Tibial nerve (tissue), 4 donors: Measurements from ENCODE around the gene COPZ1. TPM values are rescaled to one million over a fixed set of nuclear protein-coding genes. Genes with fewer than 3 reads are reported as not detected.
A peak's percentile ranks its signal among the peaks of the same experiment; 100 is the strongest.

Experiments
- DNase-seq, 2 donors: peaks; one replicate each; pipeline ENCODE4 v3.0.0-alpha.2; 2019; ENCODE audit warnings: low spot score in 2 of 2
- H3K27ac ChIP-seq, 4 donors: fragments of 200-600 bp; sonication (generic) in 3 of 4; one replicate each; pipeline ENCODE4 v1.5.1; 2017 to 2019; ENCODE audit warnings: mild to moderate bottlenecking in 1 of 4
- H3K27me3 ChIP-seq, 2 donors: fragments of 200-600 bp; sonication (generic) in 1 of 2; one replicate each; pipeline versions ENCODE4 v1.5.1 to v1.6.0; 2017 to 2019
- H3K36me3 ChIP-seq, 3 donors: fragments of 200-600 bp; sonication (generic); one replicate each; pipeline ENCODE4 v1.5.1; 2018 to 2019
- H3K4me1 ChIP-seq, 4 donors: fragments of 200-600 bp; sonication (generic) in 3 of 4; one replicate each; pipeline ENCODE4 v1.5.1; 2017 to 2019
- H3K4me3 ChIP-seq, 4 donors: fragments of 200-600 bp; sonication (generic) in 3 of 4; one replicate each; pipeline ENCODE4 v1.5.1; 2017 to 2019; ENCODE audit warnings: mild to moderate bottlenecking in 1 of 4, moderate library complexity in 1 of 4
- H3K9me3 ChIP-seq, 4 donors: fragments of 200-600 bp; sonication (generic) in 3 of 4; one replicate each; pipeline ENCODE4 v1.5.1; 2017 to 2019
- EP300 ChIP-seq, 2 donors: sonication (generic); formaldehyde crosslinking; IDR thresholded peaks; one replicate each; pipeline ENCODE4 v1.6.1; 2017; ENCODE audit warnings: antibody characterized with exemption in 2 of 2, mild to moderate bottlenecking in 1 of 2
- POLR2A ChIP-seq, 2 donors: fragments of 450-650 bp; IDR thresholded peaks; one replicate each; pipeline ENCODE4 v1.6.1; 2017; ENCODE audit warnings: antibody characterized with exemption in 2 of 2, mild to moderate bottlenecking in 2 of 2, moderate library complexity in 2 of 2
- WGBS, 2 donors: methylation state at CpG; one replicate each; pipeline ENCODE4 v1.1.5; 2018; 5-methylcytosine and 5-hydroxymethylcytosine counted together
- total RNA-seq, 4 donors: library from RNA; depleted of rRNA; stranded (reverse); fragments of >200 nt; gene quantifications; one replicate each; pipeline ENCODE4 v1.1.0, GENCODE V29; 2016
- TF ChIP-seq, protein P1 (sequence below), 5 experiments: fragments of 200-600 bp in 3 of 5; fragments of 450-650 bp in 2 of 5; sonication (generic) in 3 of 5; IDR thresholded peaks; one replicate each; pipeline ENCODE4 v1.5.1; 2016 to 2019; ENCODE audit warnings: antibody characterized with exemption in 5 of 5, mild to moderate bottlenecking in 3 of 5, moderate library complexity in 2 of 5

The COPZ1 gene
- total RNA-seq, 4 donors from 2014 or later = 38.0 to 52.0 (median 43.6) TPM

DNA sequence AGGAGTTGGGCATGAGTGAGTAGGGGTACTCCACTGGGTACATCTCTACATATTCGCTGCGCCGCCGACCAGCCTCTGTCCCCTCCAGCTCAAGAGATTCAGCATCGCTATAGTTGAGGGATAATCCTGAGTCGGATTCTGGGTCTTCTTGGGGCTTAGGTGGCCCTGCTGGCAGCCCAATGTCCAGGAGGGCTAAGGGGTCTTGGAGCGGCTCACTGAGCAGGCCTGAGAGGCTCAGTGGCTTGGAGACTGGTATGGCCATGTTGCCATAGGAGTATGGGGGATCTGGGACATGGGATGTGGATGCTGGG is 32.0 kb upstream of the COPZ1 start:
- no peak for DNase-seq
- Histone ChIP-seq H3K4me3 (no peak overlapping the region), H3K36me3 (peaks cover 0 to 19% (median 0%) of the 10 kb centered on the region in 3 donors), H3K27me3 (peaks cover 0 to under 1% of the 10 kb centered on the region in 2 donors), H3K4me1 (peaks cover 0 to 12% (median 0%) of the 10 kb centered on the region in 4 donors), H3K27ac (no peak overlapping the region), H3K9me3 (no peaks in the 10 kb centered on the region)
- WGBS, 2 donors = 93 to 97% methylated on average over 7 of the region's 7 CpGs
- no peak for TF ChIP-seq EP300 (IDR thresholded peaks at IDR 0.05)
- no peak for TF ChIP-seq POLR2A (IDR thresholded peaks at IDR 0.05)
- TF ChIP-seq, protein P1, sequence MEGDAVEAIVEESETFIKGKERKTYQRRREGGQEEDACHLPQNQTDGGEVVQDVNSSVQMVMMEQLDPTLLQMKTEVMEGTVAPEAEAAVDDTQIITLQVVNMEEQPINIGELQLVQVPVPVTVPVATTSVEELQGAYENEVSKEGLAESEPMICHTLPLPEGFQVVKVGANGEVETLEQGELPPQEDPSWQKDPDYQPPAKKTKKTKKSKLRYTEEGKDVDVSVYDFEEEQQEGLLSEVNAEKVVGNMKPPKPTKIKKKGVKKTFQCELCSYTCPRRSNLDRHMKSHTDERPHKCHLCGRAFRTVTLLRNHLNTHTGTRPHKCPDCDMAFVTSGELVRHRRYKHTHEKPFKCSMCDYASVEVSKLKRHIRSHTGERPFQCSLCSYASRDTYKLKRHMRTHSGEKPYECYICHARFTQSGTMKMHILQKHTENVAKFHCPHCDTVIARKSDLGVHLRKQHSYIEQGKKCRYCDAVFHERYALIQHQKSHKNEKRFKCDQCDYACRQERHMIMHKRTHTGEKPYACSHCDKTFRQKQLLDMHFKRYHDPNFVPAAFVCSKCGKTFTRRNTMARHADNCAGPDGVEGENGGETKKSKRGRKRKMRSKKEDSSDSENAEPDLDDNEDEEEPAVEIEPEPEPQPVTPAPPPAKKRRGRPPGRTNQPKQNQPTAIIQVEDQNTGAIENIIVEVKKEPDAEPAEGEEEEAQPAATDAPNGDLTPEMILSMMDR (IDR thresholded peaks at IDR 0.05) = no peak

DNA sequence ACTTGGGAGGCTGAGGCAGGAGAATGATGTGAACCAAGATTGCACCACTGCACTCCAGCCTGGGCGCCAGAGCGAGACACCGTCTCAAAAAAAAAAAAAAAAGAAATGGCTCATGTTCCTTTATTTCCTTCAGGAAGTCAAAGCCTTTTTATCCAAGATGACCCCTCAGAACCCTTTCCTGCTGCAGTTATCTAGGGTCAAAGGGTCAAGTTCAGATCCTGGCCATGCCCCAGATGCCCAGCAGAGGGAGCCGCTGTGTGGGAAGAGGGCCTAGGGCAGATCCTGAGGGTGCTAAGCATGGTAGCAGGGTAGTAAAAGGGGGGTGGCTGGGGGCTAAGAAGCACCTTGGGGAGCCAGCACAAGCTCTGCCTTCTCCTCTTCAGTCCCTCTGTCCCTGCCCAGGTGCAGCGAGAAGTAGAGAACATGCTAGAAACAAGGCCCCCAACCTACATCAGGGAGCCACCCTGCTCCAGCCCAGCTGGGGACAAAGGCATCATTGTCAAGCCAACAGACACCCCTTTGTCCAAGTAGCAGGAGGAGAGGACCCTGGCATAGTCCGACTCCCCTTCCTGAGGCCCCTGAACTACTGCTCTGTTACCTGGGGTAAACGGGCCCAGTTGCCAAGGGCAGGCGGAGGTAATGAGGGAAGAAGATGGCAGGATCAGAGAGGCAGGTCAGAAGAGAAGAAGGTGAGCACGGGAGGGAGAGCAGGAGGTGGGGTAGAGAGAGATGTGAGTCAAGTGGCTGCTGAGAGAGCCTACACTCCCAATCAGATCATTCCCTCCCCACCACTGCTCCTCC is 30.6 kb upstream of the COPZ1 start:
- H3K9me3 ChIP-seq = no peaks in the 10 kb centered on the region
- no peak overlapping the region for H3K27ac ChIP-seq
- TF ChIP-seq EP300 (IDR thresholded peaks at IDR 0.05) (no peak), POLR2A (IDR thresholded peaks at IDR 0.05) (no peak)
- TF ChIP-seq, protein P1 (IDR thresholded peaks at IDR 0.05) = peak; percentile 57 to 69 (median 65)
- H3K36me3 ChIP-seq = peaks cover 0 to 5% (median 0%) of the 10 kb centered on the region in 3 donors
- H3K4me3 ChIP-seq = no peak overlapping the region
- peaks cover 0 to 12% of the 10 kb centered on the region in 2 donors for H3K27me3 ChIP-seq
- H3K4me1 ChIP-seq = peaks cover 0 to 12% (median 0%) of the 10 kb centered on the region in 4 donors
- DNase-seq = peak; percentile 29 to 59
- WGBS, 2 donors = 46 to 53% methylated on average over 9 of the region's 9 CpGs

DNA sequence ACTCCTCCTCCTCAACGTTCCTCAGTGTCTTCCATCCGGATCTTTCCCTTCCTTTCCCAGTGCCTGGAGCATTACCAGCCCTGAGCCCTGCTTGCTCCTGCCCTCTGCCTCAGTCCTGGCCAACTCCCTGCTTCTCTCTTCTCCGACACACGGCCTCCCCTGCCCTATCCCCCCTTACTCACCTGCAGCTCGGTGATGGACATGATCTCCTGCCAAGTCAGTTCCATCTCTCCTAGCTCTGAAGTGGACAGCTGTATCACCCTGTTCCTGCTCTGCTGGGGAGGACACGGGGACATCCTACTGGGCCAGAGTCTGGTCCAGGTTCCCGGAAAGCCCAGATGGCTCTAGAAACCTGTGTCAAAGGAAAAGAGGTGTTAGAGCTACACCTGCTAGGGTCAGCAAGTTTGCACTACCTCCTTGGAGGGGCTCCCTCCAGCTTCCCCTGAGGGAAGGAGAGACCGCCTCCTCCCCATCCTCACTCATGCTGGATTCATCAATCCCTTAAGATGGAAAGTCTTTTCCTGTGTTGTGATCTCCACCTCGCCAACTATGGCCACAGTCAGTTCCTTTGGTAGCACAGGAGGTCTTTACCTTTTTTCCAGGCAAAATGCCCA is 29.9 kb upstream of the COPZ1 start:
- H3K27ac ChIP-seq = no peak overlapping the region
- H3K4me1 ChIP-seq = peaks cover 0 to 12% (median 0%) of the 10 kb centered on the region in 4 donors
- DNase-seq = no peak
- peaks cover 0 to 19% of the 10 kb centered on the region in 2 donors for H3K27me3 ChIP-seq
- H3K36me3 ChIP-seq = peaks cover 0 to 1% (median 0%) of the 10 kb centered on the region in 3 donors
- H3K9me3 ChIP-seq = no peaks in the 10 kb centered on the region
- H3K4me3 ChIP-seq = no peak overlapping the region
- TF ChIP-seq EP300 (IDR thresholded peaks at IDR 0.05) = no peak
- no peak for TF ChIP-seq POLR2A (IDR thresholded peaks at IDR 0.05)
- TF ChIP-seq, protein P1 (IDR thresholded peaks at IDR 0.05) = no peak
- 71% methylated on average over 9 of the region's 9 CpGs for WGBS, 2 donors

DNA sequence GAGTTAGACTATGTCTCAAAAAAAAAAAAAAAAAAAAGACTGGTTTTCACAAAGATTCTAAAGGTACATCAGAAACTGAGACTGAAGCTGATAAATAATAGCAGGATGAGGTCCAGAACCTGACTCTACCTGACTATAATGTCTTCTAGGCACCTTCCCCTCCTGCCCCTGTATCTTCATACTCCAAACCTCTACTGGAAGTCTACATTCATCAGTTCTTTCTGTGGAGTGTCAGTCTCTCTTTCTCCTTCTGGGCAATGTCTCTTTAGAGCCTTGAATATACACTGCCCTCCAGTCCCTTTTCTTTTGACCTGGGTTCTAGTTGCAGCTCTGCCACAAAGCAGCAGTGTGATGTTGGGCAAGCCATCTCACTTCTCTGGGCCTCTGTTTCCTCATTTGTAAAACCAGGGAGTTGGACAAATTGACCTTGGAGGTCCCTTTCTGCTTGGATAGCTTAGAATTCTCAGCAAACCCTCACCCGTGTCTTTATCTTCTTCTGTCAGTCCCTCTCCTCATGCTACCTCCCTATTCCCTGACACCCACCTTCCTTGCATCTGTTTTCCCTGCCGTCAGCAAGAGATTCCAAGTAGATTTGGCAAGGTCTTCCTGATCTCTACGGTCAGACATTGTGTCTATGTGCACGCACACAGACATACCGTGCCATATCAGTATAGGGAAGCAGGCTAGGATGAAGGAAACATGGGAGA is 28.4 kb upstream of the COPZ1 start:
- H3K9me3 ChIP-seq = no peaks in the 10 kb centered on the region
- DNase-seq = no peak
- H3K27me3 ChIP-seq = peaks cover 0 to 34% of the 10 kb centered on the region in 2 donors
- no peaks in the 10 kb centered on the region for H3K36me3 ChIP-seq
- 80 to 86% methylated on average over 5 of the region's 5 CpGs for WGBS, 2 donors
- no peak overlapping the region for H3K27ac ChIP-seq
- peaks cover 0 to 22% (median 8%) of the 10 kb centered on the region in 4 donors for H3K4me1 ChIP-seq
- H3K4me3 ChIP-seq = no peak overlapping the region
- TF ChIP-seq POLR2A (IDR thresholded peaks at IDR 0.05) = no peak
- TF ChIP-seq, protein P1 (IDR thresholded peaks at IDR 0.05) = no peak
- no peak for TF ChIP-seq EP300 (IDR thresholded peaks at IDR 0.05)
